HL-60/S4 (cell line): ENCODE measurements around the gene E2F2.

Experiments
- in situ Hi-C: fragments of 300-500 bp; cut with MboI; formaldehyde crosslinking; loops from 2 replicates; pipeline ENCODE4 v1.14.3; 2022; ENCODE audit warnings: low sequenced_read_pairs

E2F2 gene

DNA sequence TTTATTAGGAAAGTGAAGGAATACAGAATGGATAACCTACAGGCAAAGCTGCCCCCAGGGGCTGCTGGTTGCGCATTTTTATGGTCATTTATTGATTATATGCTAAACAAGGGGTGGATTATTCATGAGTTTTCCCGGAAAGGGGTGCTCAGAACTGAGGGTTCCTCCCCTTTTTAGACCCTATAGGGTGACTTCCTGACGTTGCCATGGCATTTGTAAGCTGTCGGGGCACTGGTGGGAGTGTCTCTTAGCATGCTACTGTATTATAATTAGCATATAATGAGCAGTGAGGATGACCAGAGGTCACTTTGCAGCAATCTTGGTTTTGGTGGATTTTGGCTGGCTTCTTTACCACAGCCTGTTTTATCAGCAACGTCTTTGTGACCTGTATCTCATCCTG is 41.2 kb downstream of the E2F2 start:
- in situ Hi-C loops = no loop called here

DNA sequence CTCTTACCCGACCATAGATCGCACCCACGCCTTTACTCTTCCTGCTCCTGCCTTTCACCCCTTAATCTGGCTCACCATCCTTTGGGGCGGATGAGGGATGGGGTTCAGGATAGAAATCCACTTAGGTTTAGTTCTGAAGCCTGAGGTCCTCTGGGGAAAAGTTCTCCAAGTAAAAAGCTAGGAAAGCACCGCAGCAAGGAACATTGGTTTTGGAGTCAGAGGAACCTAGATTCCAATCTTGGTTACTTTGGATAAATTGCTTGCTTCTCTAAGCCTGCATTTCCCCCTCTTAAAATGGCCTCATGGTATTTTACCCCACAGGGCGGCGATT is 46.1 kb downstream of the E2F2 start:
- in situ Hi-C loops = no loop called here

DNA sequence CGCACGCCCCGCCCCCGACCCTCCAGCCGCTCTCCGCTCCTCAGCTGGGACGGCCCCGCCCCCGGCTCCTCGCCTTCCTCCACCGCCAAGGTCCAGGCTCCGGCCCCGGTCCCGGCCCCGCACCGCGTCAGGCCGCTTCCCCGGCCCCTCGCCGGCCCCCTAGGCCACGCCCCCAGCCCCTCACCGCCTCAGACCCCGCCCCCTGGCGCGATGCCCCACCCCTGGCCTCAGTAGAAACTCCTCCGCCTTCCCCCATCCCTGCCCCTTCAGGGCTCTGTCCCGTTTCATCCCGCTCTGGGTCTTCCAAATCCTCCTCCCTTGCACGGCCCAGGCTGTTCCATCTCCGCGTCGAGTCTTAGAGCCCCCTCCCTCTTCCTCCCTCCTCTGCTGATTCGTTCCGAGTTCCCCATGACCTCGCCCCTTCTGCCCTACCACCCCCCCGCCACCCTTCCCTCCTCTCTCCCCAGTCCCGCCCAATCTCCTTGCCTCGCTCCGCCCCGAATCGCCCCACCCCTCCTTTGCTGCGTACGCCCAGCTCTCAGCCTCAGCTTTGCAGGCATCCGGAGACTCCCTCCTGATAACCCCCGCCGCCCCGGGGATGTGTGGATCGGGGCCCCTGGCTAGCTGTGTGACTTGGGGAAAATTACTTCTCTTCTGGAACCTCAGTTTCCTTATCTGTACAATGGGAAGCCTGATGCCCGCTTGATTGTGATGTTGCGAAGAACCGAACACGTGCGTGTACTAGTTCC is 46.6 kb downstream of the E2F2 start:
- in situ Hi-C loops = no loop called here

DNA sequence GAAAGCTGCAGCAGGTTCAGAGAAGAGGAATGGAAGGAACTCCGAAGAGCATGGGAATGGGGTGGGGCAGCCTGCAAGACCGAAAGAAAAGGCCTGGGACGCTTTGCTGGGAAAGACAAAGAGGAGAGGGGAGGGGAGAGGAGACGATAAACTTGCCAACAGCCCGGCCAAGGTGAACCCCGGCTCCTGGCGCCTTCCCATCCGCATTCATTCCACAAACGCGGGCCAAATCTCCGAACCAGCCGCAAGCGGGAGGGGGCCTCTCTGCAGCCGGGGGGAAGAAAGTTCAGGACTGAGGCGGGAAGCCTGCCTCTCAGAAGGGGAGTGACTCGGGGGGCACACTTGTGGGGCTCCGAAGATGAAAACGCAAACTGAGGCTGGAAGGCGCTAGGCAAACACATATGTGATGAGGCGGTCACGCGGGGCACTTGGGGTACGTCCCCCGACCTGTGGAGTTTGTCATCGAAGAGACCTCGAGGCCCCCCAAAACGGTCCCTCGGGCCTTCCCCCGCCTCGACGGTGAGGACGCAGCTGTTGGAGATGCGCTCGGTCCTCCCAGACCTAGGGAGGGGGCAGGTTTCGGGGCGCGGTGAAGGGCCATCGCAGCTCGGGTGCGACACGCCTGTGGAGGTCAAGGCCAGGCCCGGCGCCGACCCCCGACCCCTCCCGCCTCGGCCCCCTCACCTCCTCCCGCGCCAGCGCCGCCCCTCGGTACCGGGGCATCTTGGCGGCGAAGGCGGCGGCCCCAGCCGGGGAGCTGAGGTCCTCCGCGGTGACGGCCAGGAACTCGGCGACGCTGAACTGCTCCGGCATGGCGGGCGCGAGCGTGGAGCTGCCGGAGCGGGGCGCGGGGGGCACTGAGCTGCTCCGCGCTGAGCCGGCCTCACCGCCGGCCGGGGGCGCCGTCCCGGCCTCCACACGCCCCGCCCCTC is 47.4 kb downstream of the E2F2 start, which contains the start of gene ASAP3:
TSS of gene ASAP3 (minus strand) at position 859 of the 932 bp plus-strand sequence. CDS start at position 813, 46 bp downstream.
- in situ Hi-C loops = no loop called here

DNA sequence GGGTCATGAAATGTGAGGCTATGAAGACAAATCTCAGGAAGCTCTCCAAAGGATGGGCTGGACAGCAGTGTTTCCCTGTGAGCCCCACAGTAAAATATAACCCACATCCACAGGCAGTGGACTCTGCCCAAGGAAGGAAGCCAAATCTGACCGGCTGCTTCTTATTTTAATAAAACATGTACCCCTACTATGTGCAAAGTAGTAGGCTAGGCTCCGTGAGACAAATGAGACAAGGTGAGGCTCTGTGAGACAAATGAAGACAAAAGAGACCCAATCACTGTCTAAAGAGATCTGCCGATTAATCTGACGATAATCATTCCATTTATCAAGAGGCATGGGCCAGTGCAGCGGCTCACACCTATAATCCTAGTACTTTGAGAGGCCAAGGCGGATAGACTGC is 49.1 kb downstream of the E2F2 start:
- in situ Hi-C loops = no loop called here

DNA sequence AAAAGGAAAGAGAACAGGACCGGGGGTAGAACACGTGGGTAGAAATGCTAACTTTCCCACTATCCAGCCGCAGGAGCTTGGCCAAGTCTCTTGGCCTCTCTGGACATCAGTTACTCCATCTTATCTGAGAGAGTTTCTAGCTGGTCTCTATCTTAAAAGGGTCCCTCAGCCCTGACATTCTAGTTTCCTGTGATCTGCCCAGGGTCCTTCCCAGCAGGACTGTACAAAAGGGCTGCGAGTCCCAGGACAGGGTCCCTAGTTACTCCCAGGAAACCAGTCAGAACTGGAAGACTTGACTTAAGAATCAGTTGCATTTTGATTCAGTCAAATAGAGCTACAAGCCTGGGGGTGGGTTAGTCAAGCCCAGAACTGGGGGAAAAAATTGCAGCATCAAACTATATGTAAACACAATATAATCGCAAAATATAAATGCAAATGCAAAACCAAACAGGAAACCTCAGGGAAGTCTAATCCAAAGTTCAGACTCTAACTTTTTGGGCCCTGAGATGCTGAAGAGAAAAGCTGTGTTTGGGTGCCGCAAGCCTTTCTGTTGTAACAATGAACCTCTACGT is 49.9 kb downstream of the E2F2 start:
- in situ Hi-C loops = no loop called here

DNA sequence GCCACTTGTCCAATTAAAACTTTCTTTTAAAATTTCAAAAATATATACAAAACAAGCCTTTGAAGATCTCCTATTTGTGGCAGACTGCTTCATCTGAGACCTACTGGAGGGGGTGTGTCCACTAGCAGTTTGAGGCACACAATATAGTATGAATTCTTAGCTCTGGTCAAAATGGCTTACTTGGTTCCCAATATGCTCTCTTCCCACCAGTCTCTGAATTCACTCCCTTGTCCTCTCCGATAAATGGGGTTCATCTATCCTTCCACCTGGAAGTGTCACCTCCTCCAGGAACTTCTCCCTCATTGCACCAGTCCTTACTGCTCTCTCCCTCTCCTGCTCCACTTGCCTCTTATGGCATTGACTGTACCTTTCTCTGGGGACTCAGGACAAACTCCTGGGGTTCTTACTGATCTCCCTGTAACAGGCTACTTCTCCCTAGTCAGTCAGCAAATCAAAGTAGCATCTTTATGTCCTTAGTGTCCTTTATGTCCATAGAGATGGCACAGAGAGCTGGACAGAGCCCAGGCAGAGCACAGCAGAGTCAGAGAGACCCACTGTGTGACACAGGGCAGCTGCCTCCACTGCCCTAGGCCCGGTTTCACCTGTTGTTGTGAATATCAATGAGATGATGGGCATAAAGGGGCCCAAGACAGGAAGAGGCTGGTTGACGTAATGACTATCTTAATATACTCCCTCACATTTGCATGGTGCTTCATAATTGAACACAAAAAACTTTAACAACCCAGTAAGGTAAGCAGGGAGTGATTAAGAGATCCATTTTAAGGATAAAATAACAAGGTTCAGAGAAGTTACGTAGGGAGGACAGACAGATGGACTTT is 50.6 kb downstream of the E2F2 start:
- in situ Hi-C loops = no loop called here

DNA sequence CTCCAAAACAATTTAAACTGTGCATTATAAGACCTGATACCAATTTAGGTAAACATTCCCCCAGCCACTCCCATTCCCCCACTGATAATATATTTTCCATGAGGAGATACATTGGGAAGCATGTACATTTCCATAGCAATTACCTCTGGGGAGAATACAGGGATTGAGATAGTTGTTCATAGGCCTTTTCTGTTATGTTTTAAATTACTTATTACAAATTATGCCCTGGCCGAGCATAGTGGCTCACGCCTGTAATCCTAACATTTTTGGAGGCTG is 51.4 kb downstream of the E2F2 start:
- in situ Hi-C loops = no loop called here

DNA sequence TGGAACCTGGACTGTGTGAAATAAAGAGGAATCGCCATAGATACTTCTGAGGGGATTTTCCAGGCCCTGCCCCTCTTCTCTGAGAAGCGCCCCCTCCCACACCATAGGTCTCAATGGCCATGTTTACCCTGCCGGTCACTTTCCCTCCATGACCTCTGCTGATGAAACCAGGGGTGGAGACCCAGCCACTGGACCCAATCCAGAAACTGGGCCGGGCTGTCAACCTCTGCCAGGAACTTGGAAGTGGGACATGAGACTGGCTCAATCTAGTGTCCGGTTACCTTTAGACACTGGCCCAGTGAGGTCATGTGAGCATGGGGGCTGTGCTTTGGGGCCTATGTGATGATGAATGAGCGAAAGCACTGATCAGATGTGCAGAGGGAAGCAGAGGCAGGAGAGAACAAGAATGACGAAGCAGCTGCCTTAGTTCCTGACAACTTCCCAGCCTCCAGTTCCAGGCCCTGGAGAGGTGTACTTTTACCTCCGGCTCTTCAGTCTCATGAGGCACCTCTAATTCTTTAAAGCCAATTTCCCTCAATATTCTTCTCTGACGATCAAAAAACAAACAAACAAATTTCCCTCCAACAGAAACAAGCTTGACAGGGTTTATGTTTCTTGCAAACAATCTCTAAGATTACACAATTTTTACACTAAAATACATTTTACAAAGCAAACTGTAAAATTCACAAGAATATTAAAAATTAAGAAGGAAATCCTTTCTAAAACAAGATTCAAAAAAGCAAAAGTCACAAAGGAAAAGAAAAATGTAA is 52.0 kb downstream of the E2F2 start:
- in situ Hi-C loops = no loop called here

DNA sequence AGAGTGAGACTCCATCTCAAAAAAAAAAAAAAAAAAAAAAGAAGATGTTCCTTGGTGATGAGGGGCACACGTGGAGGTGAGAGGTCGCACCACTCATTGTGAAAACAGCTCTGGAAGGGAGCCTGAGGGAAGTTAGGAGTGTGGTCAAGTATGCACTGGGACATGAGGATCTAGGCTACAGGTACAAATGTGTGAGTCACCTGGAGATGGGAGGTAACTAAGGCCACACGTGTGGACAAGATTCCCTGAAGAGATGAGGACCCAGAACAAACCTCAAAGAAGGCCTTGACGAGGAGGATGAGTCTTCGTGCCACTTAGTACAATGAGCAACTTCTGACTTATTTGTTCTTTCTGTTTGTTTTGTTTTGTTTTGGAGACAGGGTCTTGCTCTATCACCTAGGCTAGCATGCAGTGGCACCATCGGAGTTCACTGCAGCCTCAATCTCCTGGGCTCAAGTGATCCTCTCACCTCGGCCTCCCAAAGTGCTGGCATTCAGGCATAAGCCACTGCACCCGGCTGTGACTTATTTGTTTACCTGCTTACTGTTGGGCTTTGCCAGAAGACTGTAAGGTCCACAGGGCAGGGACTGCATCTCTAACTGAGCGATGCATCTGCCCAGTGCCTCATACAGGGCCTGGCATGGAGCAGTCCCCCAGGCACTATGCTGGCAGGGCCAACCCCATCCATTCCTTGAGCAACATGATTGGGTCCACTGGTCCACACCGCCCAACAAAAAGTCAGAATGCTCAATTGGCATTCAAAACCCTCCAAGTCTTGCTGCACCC is 53.5 kb downstream of the E2F2 start:
- in situ Hi-C loops = no loop called here

DNA sequence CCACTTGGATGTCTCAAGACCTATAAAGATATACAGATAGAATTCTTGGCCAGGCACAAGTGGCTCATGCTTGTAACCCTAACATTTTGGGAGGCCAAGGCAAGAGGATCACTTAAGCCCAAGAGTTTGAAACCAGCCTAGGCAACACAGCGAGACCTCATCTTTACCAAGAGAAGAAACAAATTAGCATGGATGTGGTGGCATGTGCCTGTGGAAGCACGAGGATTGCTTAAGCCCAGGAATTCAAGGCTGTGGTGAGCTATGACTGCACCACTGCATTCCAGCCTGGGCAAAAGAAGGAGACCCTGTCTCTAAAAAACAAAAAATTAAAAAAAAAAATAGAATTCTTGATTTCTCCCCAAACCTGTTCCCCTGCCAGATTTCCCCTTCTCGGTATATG is 55.4 kb downstream of the E2F2 start:
- in situ Hi-C loops = no loop called here

DNA sequence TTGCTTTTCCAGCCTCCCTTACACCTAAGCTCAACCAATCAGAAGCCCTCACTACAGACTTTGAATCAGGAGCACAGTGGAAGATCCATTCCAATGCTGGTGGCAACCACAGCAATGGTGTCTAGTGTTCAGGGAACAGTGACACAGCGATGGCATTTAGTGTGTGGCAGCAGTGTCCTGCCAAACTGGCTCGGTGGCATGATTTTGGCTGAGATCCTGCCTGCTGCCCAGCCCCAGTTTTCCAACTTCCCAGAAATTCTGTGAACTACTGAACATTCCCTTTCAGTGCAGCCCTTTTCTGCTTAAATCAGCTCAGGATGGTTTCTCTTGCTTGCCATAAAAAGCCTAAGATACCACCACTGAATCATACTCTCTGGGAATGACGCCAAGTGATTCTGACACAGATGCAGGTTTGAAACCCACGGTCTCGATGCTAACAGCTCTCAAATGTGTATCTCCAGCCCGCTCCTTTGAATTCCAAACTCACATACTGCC is 55.9 kb downstream of the E2F2 start:
- in situ Hi-C loops = no loop called here

DNA sequence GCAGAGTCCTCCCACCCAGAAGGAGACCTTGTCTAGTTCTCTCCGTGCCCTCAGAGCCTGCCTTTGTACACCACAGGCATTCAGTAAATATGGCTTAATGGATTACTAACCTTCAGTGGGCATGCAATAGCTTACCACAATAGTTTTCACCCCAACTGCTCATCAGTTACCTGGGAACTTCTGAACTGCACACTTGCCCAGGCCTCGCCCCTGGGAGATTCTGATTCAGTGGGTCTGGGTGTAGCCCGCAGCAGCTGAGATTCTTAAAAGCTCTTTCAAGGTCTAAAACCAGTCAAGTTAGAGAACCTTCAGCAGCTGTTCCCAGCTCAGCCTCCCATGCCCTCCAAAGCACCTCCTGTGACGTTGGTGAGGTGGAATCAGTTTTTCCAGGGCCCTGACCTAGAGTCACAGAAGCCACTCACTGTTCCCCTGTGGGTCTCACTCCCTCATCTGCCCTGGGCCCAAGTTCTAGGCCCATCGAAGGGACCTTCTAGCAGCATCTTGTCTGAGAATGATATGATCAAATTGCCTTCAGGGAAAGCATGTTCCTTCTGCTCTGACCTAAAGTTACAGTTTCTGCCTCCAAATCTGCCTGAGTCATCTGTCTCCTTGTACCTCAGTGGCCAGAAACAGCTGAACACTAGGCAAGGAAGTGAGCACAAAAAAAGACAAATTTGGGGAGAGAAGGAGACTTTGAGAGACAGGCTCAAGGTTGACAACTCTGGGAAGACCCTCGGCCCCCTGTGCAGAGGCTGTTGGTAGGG is 57.8 kb downstream of the E2F2 start:
- in situ Hi-C loops = no loop called here

DNA sequence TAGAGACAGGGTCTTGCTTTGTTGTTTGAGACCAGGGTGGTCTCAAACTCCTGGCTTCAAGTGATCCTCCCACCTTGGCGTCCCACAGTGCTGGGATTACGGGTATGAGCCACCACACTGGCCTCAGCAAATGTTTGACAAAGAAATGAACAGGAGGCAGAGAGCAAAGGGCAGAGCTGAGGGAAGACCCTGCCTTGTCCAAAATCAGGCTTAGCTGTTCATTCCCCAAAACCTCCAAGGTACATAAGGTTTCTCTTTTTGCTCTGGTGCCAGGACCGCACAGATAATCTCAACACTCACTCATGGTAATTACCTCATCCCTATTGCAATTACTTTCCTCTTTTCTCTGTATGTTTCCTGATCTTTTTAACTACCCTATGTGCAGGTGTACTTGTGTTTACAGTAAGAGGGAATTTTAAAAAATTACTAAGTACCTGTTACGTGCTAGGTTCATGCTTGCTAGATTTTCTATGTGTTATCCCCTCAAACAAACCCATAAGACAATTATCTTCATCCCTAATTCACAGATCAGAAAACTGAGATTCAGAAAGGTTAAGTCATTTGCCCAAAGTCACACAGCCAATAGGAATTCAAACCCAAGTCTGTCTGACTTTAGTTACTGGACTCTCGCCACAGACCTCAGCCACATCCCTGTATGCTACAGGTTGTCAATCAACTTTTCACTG is 58.5 kb downstream of the E2F2 start:
- in situ Hi-C loops = no loop called here

DNA sequence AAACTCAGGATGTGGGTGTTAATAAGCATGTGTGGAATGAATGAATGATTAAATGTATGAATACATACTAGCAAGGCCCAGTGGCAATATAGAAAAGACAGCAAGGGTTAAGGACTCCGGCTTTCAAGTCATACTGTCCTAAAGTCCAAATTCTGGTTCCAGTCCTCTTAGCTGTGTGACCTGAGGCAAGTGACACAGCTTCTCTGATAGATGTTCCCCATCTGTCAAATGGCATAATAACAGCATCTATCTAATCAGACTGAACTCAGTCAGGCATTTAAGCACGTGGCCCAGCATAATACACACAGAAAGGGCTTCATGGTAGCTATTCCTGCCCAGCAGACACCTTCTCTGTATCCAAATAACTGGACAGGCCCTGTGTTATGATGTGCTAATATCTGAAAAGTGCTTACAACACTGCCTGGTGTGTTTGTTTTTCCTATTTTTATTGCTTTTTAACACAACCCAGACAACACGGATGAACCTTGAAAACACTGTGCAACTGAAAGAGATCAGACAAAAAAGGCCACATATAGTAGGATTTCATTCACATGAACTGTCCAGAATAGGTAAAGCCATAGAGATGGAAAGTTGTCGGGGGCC is 59.5 kb downstream of the E2F2 start:
- in situ Hi-C loops = no loop called here

DNA sequence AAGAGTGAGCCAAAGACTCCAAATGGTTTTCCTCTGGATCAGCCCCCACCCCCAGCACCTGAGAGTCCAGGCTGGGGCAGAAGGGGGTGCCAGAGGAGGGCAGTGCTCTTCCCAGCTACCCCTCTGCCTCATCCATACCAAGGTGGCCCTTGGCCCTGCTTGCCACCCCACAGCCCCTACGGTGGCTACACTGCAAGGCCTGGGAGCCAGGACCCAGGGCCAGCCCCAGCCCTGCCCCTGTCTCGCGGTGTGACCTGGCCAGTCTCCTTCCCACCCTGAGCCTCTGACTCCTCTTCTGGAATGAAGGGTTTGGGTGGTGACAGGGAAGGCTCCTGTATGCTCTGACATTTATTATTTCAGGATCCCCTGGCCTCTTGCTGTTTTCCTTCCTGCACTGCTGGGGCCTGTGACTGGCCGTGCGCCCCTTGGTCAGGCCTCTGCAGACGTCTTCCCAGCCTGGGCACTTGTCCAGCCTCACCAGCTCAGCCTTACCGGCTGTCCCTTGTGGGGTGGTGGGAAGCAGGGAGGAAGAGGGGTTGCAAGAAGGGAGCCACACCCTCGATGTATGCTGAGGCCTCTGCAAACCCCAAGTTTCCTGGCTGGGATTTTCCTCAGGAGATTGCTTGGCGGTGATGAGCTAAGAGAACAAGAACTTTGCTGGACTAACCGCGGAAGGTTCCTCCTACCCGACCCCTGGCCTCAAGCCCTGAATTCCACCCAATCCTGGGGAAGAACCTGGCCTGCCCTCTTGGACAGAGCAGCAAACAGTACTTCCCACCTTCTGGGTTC is 60.6 kb downstream of the E2F2 start:
- in situ Hi-C loops = no loop called here

DNA sequence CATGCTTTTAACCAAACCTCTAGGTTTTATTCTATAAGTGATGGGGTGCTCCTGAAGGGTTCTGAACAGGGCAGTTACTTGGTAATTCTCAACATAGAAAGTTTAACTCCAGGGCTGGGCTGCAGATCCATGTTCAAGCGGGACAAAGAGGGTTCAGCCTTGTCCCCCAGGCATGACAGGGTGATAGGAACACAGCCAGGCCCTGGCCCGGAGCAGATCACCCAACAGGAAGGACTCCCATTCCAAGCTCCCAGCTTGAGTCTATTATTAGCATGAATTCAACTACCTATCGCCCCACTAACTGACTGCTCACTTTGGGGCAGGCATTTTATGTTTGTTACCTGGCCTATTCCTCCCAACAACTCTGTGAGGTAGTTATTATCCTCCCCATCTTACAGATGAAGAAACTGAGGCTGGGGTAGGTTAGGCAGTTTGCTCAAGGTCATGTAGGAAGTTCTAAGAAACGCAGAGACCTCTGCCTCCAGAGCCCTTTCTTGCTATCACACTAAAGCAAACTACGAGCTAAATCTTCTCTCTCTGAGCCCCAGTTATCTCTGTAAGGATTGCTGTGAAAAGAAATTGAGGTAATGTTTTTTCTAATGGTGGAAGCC is 61.6 kb downstream of the E2F2 start:
- in situ Hi-C loops = no loop called here
